HG03575 (cell line): ENCODE data around the gene ZDHHC7.

ENCODE experiments used
- ATAC-seq: cut with Tn5 transposase; IDR thresholded peaks from one replicate; pipeline ENCODE4 v1.9.1; 2021; ENCODE audit not compliant: unreplicated experiment, insufficient number of reproducible peaks, low FRiP score; ENCODE audit errors: extremely low read depth

The ZDHHC7 gene

DNA sequence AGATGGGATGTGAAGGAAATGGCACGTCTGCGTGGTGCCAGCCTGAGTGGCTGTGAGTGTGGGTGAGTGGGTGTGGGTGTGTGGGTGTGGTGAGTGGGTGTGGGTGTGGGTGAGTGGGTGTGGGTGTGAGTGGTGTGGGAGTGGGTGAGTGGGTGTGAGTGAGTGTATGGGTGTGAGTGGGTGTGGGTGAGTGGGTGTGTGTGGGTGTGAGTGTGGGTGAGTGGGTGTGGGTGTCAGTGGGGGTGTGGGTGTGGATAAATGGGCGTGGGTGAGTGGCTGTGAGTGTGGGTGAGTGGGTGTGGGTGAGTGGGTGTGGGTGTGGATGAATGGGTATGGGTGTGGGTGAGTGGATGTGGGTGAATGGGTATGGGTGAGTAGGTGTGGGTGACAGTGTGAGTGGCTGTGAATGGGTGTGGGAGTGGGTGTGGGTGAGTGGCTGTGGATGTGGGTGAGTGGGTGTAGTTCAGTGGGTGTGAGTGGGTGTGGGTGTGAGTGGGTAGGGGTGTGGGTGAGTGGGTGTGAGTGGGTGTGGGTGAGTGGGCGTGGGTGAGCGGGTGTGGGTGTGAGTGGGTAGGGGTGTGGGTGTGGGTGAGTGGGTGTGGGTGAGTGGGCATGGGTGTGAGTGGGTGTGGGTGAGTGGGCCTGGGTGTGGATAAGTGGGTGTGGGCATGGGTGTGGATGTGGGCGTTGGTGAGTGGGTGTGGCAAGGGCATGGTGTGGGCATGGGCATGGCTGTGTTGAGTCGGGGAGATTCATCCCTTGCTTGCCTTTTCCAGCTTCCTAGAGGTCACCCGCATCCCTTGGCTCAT lies 80.8 kb downstream of the ZDHHC7 start:
- no peak for ATAC-seq

DNA sequence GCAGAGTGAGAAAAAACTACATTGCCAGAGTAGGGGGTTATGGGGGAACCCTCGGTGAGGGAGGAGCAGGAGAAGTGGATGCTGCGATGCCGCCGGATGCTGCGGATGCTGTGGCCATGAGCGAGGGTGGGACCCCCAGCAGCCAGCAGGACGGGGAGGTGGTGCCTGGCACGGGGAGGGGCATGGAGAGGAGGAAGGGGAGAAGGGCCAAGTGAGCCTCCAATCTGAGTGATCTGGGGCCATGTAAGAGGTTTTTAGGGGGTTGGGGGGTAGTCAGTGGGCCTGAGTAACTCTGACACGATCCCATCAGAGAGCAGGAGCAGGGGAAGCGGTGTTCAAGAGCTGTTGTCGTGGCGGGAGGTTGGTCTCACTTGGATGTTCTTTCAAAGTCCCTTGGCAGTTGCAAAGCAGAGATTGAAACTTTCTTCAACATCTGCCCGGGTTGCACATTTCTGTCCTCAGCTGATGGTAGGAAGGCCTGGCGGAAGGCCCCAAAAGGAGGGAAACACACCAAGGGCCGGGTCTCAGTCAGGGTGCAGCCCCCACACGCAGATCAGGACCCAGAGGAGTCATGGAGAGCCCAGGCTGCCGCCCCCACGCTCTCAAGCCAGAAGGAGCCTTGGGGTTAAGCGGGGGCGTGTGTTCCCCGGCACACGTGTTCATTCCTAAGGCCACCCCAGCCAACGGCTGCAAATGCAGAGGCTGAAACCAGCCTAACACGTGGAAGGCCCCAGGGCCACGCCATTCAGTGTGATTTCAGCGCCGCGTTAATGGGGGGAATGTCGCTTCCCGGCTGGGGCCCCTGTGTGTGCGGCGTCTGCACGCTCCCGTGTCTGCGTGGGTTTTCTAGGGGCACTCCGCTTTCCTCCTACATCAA lies 81.7 kb downstream of the ZDHHC7 start:
- ATAC-seq: no peak

GRCh38 chr16:84928679-84929420 lies 82.5 kb downstream of the ZDHHC7 start:
- no peak for ATAC-seq

GRCh38 chr16:84927621-84928591 lies 83.4 kb downstream of the ZDHHC7 start:
- no peak for ATAC-seq

DNA sequence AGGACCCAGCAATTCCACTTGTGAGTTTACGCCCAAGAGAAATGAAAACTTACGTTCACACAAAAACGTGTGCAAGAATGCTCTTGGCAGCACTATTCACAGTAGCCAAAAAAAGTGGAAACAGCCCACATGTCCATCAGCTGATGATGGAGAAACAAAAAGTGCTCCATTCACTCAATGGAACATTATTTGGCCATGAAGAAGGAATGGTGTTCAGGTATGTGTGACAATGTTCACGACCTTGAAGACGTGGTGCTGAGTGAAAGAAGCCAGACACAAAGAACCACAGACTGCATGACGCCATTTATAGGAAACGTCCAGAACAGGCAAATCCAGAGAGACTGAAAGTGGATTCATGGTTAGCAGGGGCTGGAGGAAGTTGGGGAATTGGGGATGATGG lies 84.9 kb downstream of the ZDHHC7 start:
- no peak for ATAC-seq

DNA sequence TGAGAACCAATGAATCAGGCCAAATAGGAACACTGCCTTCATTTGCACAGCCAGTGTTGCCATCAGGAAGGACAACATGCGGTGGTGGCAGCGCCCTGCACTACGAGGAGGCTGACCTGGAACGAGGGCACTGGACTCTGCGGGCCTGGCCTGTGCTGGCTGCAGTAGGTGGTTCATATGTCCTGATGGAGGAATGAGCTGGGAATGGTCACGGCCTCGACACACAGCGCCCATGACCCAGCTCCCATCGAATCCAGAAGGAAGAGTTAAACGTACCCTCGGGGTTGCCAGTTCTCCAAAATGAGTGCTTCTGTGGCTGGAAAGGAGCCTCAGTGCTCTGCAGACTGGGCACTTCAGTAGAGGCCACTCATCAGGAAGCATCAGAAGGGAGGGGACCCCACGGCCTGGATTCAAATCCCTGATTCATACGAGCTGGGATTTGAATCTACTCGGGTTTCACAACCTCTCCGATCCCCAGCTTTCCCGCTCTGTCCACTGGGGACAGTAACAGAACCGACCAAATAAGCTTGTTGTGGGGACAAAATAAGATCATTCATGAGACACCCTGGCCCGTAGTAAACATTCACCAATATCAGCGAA lies 85.5 kb downstream of the ZDHHC7 start:
- ATAC-seq: no peak

- ATAC-seq: no peak
Observed at GRCh38 chr16:84925092-84925772, 86.1 kb downstream of the ZDHHC7 start.

GRCh38 chr16:84924331-84925091 lies 86.8 kb downstream of the ZDHHC7 start:
- ATAC-seq: no peak
